OCI-LY3 (cell line): ENCODE data around the gene CHST13.

Source experiments
- H2AFZ ChIP-seq: fragments of 200-600, 300-600 bp; shearing (Covaris generic); 2 replicates; pipeline ENCODE4 v1.6.0; 2014; ENCODE audit warnings: antibody characterized with exemption, low read depth, low read length
- H3K27ac ChIP-seq: fragments of 200-600, 300-600 bp; sonication (generic); 2 replicates; pipeline ENCODE4 v1.5.1; 2014; ENCODE audit warnings: mild to moderate bottlenecking, low read length, moderate library complexity, mixed read lengths
- H3K27me3 ChIP-seq: fragments of 200-600, 300-600 bp; sonication (generic); 2 replicates; pipeline ENCODE4 v1.6.1; 2014; ENCODE audit warnings: low read depth, low read length, mixed read lengths
- H3K36me3 ChIP-seq: fragments of 200-600, 300-600 bp; sonication (generic); replicated peaks from 2 replicates; pipeline ENCODE3; 2014; ENCODE audit warnings: low read depth, low read length, mixed read lengths
- H3K4me1 ChIP-seq: fragments of 300-600, 200-600 bp; sonication (generic); 2 replicates; pipeline ENCODE4 v1.6.1; 2014; ENCODE audit warnings: low read length, mixed read lengths
- H3K4me2 ChIP-seq: fragments of 200-600, 300-600 bp; sonication (generic); 2 replicates; pipeline ENCODE4 v1.6.1; 2014; ENCODE audit warnings: low read length, mixed read lengths
- H3K4me3 ChIP-seq: fragments of 300-600, 200-600 bp; sonication (generic); 2 replicates; pipeline ENCODE4 v1.5.1; 2014; ENCODE audit warnings: antibody characterized with exemption, mild to moderate bottlenecking, low read length, moderate library complexity
- H3K79me2 ChIP-seq: fragments of 300-600, 200-600 bp; shearing (Covaris generic); 2 replicates; pipeline ENCODE4 v1.6.1; 2014; ENCODE audit warnings: mild to moderate bottlenecking, low read length, mixed read lengths
- H3K9ac ChIP-seq: fragments of 300-600, 200-600 bp; shearing (Covaris generic); 2 replicates; pipeline ENCODE4 v1.6.0; 2014; ENCODE audit warnings: mild to moderate bottlenecking, low read length, moderate library complexity
- H3K9me3 ChIP-seq: fragments of 200-600, 300-600 bp; shearing (Covaris generic); 2 replicates; pipeline ENCODE4 v1.6.1; 2014; ENCODE audit warnings: low read length, mixed read lengths; ENCODE audit not compliant: insufficient read depth
- H4K20me1 ChIP-seq: fragments of 200-600, 300-600 bp; sonication (generic); 2 replicates; pipeline ENCODE4 v1.6.1; 2016; ENCODE audit warnings: low read length, mixed read lengths; ENCODE audit not compliant: insufficient read depth
- CTCF ChIP-seq: fragments of 200-600, 300-600 bp; sonication (generic); IDR thresholded peaks from 2 replicates; pipeline ENCODE4 v1.5.1; 2014; ENCODE audit warnings: antibody characterized with exemption, low read length, low read depth
- EZH2phosphoT487 ChIP-seq: fragments of 200-600 bp; shearing (Covaris generic); IDR thresholded peaks from 2 replicates; pipeline ENCODE4 v1.6.1; 2018; ENCODE audit warnings: antibody characterized with exemption, mixed run types, low read depth

CHST13 gene

GRCh38 chr3:126499401-126499800, 24.6 kb upstream of the CHST13 start:
- Histone ChIP-seq H3K27ac (no peak overlapping the region), H3K79me2 (no peaks in the 10 kb centered on the region), H3K9ac (no peak overlapping the region), H3K27me3 (no peaks in the 10 kb centered on the region), H3K4me3 (no peak overlapping the region), H3K9me3 (no peaks in the 10 kb centered on the region), H2AFZ (no peak overlapping the region), H3K4me1 (no peaks in the 10 kb centered on the region), H4K20me1 (no peaks in the 10 kb centered on the region), H3K4me2 (no peak overlapping the region), H3K36me3 (no peaks in the 10 kb centered on the region)
- TF ChIP-seq CTCF (no peak), EZH2phosphoT487 (no peak)

GRCh38 chr3:126500016-126500415, 23.9 kb upstream of the CHST13 start:
- Histone ChIP-seq H3K36me3 (no peaks in the 10 kb centered on the region), H3K27ac (no peak overlapping the region), H4K20me1 (no peaks in the 10 kb centered on the region), H3K4me2 (no peak overlapping the region), H3K4me3 (no peak overlapping the region), H2AFZ (no peak overlapping the region), H3K27me3 (0 out of 2 replicates have a peak, but pooled peaks cover 3% of the 10 kb centered on the region), H3K9ac (no peak overlapping the region), H3K4me1 (no peaks in the 10 kb centered on the region), H3K9me3 (no peaks in the 10 kb centered on the region), H3K79me2 (no peaks in the 10 kb centered on the region)
- no peak for TF ChIP-seq EZH2phosphoT487
- no peak for TF ChIP-seq CTCF

- Histone ChIP-seq H3K27me3 (0 out of 2 replicates have a peak, but pooled peaks cover 3% of the 10 kb centered on the region), H3K79me2 (no peaks in the 10 kb centered on the region), H4K20me1 (no peaks in the 10 kb centered on the region), H3K36me3 (no peaks in the 10 kb centered on the region), H3K4me1 (no peaks in the 10 kb centered on the region), H3K27ac (no peak overlapping the region), H3K4me2 (no peak overlapping the region), H3K4me3 (no peak overlapping the region), H3K9me3 (no peaks in the 10 kb centered on the region), H2AFZ (no peak overlapping the region), H3K9ac (no peak overlapping the region)
- TF ChIP-seq EZH2phosphoT487 (no peak), CTCF (no peak)
Measured at GRCh38 chr3:126501054-126501453, 22.9 kb upstream of the CHST13 start.

GRCh38 chr3:126501736-126502135, 22.2 kb upstream of the CHST13 start:
- TF ChIP-seq EZH2phosphoT487 (no peak), CTCF (no peak)
- H3K4me1 ChIP-seq, result no peaks in the 10 kb centered on the region
- H2AFZ ChIP-seq, result no peak overlapping the region
- H3K4me3 ChIP-seq, result no peak overlapping the region
- no peak overlapping the region for H3K4me2 ChIP-seq
- H3K9me3 ChIP-seq, result no peaks in the 10 kb centered on the region
- H3K27me3 ChIP-seq, result 0 out of 2 replicates have a peak, but pooled peaks cover 3% of the 10 kb centered on the region
- no peak overlapping the region for H3K27ac ChIP-seq
- no peak overlapping the region for H3K9ac ChIP-seq
- no peaks in the 10 kb centered on the region for H3K36me3 ChIP-seq
- no peaks in the 10 kb centered on the region for H4K20me1 ChIP-seq
- no peaks in the 10 kb centered on the region for H3K79me2 ChIP-seq
